Left kidney (tissue), 8 donors: ENCODE measurements around the gene PPP4C. TPM values are rescaled to one million over a fixed set of nuclear protein-coding genes. Genes with fewer than 3 reads are reported as not detected.
"Not testable (repeated sequence)": the region's sequence is repeated elsewhere in the genome, so short reads cannot be mapped to it uniquely, and the experiment has no call there.

Experiments used
- DNase-seq: peaks from one replicate; pipeline ENCODE4 v3.0.0-alpha.2; 2013
- long read RNA-seq, 8 donors: transcript quantifications; one replicate each; lab custom pipeline, GENCODE V29; 2026
- polyA plus RNA-seq: library from polyadenylated mRNA; unstranded; fragments of 120-200 nt; gene quantifications from one replicate; pipeline ENCODE4 v1.2.1, GENCODE V29; 2013; ENCODE audit not compliant: insufficient read length

PPP4C gene
- polyA plus RNA-seq = 82.7 TPM
- long read RNA-seq, donor 1, transcript PPP4C-201 (9 exons, 1,407 nt) = major isoform, 25 of 77 reads
- long read RNA-seq, donor 1, partial matches to known transcripts = 30 of 77 reads
- long read RNA-seq, donor 1, other reads (novel, unspliced or antisense) = 13 of 77 reads
- long read RNA-seq, donor 2, transcript PPP4C-201 (9 exons, 1,407 nt) = major isoform, 33 of 73 reads
- long read RNA-seq, donor 2, transcript PPP4C-214 (8 exons, 1,301 nt) = minor isoform, 5 of 73 reads
- long read RNA-seq, donor 2, partial matches to known transcripts = 18 of 73 reads
- long read RNA-seq, donor 2, other reads (novel, unspliced or antisense) = 13 of 73 reads
- long read RNA-seq, donor 3, transcript PPP4C-201 (9 exons, 1,407 nt) = major isoform, 28 of 66 reads
- long read RNA-seq, donor 3, transcript PPP4C-214 (8 exons, 1,301 nt) = minor isoform, 6 of 66 reads
- long read RNA-seq, donor 3, partial matches to known transcripts = 20 of 66 reads
- long read RNA-seq, donor 3, other reads (novel, unspliced or antisense) = 10 of 66 reads
- long read RNA-seq, donor 4, partial matches to known transcripts = 0 of 2 reads
- long read RNA-seq, donor 4, other reads (novel, unspliced or antisense) = 0 of 2 reads
- long read RNA-seq, donor 5, transcript PPP4C-201 (9 exons, 1,407 nt) = major isoform, 47 of 141 reads
- long read RNA-seq, donor 5, transcript PPP4C-214 (8 exons, 1,301 nt) = minor isoform, 7 of 141 reads
- long read RNA-seq, donor 5, partial matches to known transcripts = 34 of 141 reads
- long read RNA-seq, donor 5, other reads (novel, unspliced or antisense) = 49 of 141 reads
- long read RNA-seq, donor 6, transcript PPP4C-214 (8 exons, 1,301 nt) = minor isoform, 5 of 63 reads
- long read RNA-seq, donor 6, transcript PPP4C-201 (9 exons, 1,407 nt) = major isoform, 39 of 63 reads
- long read RNA-seq, donor 6, partial matches to known transcripts = 0 of 63 reads
- long read RNA-seq, donor 6, other reads (novel, unspliced or antisense) = 18 of 63 reads
- long read RNA-seq, donor 7, transcript PPP4C-201 (9 exons, 1,407 nt) = major isoform, 47 of 117 reads
- long read RNA-seq, donor 7, transcript PPP4C-214 (8 exons, 1,301 nt) = minor isoform, 8 of 117 reads
- long read RNA-seq, donor 7, partial matches to known transcripts = 28 of 117 reads
- long read RNA-seq, donor 7, other reads (novel, unspliced or antisense) = 31 of 117 reads
- long read RNA-seq, donor 8, transcript PPP4C-201 (9 exons, 1,407 nt) = major isoform, 10 of 19 reads
- long read RNA-seq, donor 8, partial matches to known transcripts = 0 of 19 reads
- long read RNA-seq, donor 8, other reads (novel, unspliced or antisense) = 5 of 19 reads

DNA sequence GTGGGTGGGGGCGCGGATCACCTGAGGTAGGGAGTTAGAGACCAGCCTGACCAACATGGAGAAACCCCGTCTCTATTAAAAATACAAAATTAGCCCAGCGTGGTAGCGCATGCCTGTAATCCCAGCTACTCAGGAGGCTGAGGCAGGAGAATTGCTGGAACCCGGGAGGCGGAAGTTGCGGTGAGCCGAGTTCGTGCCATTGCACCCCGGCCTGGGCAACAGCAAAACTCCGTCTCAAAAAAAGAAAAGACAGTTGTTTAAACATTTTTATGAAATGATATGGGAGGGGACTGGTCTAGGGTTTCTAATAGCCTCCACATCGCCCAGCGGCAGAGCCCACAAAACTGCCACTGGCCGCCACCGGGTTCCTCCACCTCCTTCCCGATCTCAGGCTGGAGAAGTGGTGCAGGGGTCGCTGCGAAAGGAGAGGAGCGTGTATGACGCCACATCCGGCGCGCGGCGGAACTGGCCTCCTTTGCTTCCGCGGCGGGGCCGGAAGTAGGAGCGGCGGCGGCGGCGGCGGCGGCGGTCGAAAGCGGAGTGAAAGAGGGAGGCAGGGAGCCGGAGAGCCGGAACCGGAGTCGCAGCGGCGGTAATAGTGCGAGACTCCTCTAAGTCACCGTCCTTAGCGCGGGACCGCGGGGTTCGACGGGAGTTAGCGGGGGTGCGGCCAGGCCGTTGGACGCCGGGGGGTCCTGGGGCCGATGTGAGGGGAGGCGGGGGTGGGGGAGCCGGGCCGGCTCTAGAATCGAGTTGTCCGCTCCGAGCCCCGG lies at the start of gene PPP4C:
Gene PPP4C (plus strand): TSS at position 492 of the 773 bp plus-strand sequence. CDS start 384 bp downstream, outside the sequence.
- DNase-seq = peak; percentile 88

DNA sequence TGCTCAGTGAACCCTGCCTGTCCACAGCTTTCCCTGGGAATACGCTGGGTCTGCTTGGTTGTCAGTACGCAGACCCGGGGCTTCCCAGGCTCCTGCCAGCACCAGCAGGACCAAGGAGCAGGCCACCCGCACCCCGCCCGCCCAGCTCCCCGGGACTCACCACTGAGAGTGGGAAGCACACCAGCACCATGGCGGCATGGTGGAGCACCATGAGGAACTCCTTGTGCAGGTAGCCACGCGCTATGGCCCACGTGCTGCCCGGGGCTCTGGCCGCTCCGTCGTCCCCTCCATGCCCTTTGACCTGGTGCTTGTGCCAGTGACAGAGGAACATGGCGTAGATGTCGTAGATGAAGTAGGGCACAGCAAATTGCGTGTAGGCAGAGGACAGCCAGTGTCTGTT lies 49.3 kb upstream of the PPP4C start:
- DNase-seq = no peak

DNA sequence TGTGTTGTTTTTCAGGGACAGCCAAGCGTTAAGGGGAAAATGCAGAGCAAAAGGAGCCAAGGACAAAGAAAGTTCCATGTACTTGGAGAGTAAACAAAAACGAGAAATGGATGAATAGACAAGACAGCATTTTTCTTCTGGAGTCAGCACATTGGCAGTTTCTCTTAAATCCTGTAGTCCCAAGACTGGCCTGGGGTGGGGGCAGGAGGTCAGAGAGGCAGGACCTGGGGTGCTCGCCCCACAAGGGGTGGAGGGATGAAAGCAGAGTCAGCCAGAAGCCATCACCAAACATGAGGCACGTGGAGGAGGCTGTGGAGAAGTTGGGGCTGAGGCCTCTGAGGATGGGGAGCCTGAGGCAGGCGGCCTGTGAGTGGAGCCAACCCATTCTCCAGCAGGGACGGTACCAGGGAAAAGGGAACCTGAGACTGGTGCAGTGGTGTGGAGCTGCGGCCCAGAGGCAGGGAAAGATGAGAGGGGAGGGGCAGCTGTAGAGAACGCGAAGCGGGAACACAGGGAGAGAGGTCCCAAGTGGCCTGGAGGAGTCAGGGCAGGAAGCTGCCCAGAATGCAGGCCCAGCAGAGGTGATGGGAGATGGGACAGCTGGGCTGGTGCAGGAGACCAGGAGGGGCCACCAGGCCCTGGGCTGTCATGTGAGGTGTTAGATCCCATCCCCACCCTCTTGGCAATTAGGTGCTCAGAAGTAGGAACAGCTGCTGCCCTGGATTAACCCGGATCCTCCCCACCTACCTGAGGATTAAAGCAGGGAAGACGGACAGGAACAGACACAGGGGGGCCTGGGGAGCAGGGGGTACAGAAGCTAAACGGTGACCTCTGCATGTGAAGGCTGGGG lies 48.0 kb upstream of the PPP4C start:
- no peak for DNase-seq

DNA sequence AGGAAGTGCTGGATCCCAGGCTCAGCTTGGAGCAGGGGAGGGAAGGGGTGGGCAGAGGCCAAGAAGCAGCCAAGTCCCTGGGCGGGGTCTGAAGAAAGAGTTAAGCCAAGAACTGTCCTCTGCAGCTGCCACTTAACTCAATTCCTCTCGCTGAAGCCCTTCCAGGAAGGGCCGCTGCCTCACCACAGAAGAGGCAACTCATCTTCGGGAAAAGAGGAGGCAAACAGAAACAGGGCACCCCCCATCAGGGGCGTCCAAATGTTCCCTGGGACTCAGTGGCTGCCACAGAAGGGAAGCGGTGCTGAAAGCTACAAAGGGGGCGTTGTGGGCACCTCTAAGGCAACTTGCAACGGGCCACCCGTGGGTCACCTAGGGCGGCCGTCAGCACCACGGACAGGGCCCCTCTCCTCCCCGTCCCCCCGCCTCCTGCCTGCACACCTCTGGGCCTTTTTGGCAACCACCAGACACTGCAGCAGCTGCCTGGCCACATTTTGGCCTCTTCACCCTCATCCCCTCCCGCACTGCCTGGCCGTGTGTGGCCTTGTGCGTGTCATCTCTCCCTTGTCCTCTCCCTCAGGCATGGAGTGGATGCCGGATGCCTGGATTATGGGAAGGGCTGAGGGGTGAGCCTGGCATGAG lies 47.2 kb upstream of the PPP4C start:
- DNase-seq = peak; percentile 31

DNA sequence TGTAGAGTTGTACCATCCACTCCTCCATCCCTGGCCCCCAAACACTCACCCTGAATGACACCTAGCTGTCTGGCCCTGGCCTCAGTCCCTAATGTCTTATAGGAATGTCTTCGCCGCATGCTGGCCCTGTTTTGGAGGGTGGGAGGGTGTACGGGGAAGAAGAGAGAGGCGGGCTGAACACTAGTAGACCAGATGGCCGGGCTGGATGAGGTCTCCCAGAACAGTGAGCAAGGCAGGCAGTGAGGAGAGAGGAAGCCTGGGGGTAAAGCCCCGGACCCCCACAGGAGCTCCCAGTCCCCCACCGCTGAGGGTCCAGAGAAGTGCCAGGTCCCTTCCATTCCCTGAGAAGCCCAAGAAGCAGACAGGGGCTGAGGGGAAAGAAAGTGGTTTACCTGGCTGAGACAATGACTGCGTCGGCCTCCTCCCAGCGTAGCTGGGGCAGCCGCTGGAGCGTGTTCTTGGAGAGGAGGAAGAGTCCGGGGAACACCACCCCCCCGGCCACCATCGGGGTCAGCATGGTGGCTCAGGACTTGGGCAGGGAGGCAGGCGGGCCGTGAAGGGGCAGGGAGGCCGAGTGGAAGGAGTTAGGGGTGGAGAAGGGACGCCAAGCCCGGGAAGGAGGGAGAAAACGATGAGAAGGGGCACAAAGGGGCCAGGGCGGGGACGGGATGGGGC lies 45.6 kb upstream of the PPP4C start:
- no peak for DNase-seq

DNA sequence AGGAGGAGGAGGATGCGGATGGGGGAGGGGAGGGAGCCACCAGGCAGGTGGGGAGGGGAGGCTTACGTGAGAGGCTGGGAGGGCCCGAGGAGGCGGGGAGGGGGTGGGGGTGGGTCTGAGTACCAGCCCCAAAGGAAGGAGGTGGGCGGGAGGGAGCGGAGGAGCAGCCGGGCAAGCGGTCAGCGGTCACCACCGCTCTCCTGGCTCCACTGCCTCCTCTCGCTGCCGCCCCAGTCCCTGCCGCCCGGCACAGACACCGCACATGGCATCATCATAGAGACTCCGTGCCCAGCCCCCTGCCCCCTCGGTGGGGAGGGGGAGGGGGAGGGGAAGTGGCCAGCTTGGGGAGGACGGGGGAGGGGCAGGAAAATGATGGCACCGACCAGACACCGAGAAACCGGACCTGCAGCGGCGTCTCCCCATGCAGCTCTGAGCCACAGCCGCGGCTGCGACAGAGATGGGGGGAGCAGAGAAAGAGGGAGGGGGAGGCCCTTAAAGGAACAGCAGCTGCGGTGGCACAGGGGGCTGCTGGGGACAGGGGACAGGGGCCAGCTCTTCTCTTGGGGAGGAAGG lies 44.9 kb upstream of the PPP4C start, which contains the start of gene TLCD3B:
Gene TLCD3B (minus strand): TSS at position 431 of the 573 bp plus-strand sequence. CDS start 744 bp downstream, outside the sequence.
- peak; percentile 26 for DNase-seq

DNA sequence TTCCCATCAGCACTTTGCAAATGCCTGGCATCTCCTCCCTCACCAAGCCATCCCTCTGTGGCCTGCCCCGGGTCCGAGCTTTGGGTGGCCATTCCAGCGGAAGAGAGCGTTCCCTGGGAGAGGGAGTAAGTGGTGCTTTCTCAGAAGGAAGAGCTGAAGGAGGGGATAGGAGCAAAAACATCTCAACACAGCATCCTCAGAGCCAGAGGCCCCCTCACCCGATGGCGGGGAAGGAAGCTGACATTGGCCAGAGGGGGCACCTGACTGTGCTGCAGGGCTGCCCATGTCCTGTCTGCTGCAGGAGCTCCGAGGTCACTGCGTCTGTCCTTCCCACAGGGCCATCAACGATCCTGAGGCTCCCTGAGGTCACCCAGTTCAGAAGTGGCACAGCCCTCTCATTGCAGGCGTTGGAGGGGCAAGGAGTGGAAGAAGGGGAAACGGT lies 44.3 kb upstream of the PPP4C start:
- DNase-seq = no peak

DNA sequence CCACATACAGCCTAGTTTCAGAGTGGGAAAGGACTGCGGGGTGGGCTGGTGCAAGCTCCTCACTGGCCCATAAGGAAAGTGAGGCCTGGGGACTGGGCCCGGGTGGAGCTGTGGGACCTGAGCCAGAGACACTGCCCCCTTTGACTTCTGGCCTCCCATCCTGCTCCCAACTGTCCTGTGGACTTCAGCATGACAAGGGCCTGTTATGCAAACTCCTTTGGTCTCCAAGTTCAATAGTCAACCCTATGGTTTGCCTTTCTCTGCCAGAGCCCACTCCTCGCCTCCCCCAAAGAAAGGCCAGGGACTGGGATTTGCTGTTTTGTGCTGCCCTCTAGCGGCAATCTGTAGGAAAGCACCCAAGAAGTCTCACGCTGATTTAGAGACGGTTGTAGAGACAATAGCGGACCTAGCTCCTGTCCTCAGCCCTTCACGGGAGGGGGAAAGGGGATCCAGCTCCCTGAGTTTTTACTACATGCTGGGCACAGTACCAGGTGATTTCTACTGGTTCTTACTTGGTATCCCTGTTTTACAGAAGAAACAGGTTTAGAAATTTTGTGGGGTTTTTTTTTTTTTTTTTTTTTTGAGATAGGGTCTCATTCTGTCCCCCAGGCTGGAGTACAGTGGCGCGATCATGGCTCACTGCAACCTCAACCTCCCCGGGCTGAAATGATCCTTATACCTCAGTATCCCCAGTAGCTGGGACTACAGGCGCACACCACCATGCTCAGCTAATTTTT lies 43.5 kb upstream of the PPP4C start:
- peak; percentile 78 for DNase-seq

DNA sequence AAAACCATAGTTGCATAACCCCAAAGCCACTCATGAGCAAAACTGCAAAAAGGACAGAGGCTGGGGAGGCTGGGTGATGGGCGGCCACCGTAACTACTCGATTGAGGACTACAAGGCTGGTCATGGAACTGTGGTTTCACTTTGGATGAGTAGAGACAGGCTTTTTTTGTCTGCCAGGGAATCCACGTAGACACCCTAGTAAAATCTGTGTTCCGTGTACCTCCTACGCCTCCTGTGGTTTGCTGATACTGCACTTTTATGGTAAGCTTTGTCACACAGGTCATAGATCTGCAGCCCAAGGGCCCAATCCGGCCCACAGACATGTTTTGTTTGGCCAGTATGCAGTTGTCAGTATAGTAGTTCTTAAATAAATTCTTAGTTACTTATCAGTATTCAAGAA lies 42.5 kb upstream of the PPP4C start:
- DNase-seq = no peak

DNA sequence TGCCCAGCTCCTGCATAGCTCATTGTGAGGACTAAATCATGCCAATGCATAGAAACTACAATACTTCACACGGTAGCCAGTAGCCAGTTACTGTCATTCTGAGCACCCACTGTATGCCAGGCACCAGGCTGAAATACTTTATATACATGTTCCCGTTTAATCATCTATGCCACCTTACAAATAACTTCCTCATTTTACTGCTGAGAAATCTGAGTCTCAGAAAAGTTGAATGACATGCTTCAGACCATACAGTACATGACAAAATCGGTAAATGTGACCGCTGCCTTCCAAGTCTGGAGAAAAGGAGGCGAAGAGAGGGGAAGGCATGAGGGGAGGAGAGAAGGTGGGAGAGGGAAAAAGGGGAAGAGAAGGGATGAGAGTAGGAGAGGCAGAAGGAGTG lies 35.6 kb upstream of the PPP4C start:
- no peak for DNase-seq

DNA sequence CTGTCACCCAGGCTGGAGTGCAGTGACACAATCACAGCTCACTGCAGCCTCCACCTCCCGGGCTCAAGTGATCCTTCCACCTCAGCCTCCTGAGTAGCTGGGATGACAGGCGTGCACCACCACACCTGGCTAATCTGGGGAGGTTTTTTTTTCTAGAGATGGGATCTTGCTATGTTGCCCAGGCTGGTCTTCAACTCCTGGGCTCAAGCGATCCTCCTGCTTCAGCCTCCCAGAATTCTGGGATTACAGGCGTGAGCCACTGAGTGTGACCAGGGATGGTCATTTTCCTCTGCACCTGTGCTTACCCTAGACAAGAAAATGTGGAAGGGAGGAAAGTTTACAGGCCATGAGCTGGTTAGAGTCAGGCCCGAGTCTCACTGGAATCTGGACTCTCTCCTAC lies 35.1 kb upstream of the PPP4C start:
- DNase-seq = not testable (repeated sequence)

DNA sequence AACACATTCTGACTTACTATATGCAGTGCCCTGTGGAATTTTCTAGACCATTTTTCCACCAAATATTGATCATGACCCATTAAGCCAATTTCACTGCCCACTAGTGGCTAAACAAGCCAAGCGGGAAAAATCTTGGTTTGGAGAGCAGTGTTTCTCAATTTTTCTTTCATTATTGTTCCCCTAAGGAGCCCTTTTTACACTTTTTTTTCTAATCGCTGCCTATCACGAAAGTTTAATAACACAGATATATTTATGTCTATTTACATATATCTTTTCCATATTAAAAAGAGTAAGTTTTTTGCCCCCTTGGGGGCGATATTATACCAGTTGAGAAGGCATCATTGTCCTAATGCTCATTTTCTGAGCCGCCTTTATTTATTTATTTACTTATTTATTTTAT lies 34.0 kb upstream of the PPP4C start:
- no peak for DNase-seq

DNA sequence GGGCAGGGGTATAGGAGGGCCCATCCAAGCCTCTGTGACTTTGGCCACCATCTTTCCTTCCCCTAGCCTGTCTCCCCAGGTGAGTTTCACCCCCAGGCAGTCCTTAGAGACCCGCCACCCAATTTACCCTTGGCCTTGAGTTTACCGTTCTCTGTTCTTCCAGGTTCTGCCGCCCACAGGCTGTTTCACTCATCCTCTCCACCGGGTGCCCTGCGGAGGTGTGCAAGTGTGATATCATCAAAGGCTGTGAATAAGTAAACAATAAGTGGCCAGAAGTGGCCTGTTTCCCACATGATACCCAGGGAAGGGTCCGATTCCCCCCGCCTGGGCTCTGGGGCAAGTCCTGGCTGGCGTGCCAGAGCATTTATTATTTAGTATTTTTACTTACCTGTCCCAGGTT lies 29.6 kb upstream of the PPP4C start:
- DNase-seq = no peak

DNA sequence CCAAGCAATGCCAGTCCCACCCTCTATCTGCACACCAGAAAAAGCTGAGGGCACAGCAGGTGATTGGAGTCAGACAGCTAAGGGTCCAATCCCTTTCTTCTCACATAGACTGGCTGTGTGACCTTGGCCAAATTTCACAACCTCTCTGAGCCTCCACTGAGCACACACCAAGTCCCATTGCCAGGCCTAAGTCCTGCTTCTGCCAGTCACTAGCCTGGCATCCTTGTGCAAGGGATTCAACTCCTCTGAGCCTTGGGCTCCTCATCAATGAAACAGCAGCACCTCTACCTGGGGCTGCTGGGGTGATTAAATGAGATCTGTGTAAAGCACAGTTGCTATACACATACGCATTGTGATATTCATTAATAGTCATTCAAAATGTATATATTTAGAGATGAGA lies 29.2 kb upstream of the PPP4C start:
- DNase-seq = no peak

DNA sequence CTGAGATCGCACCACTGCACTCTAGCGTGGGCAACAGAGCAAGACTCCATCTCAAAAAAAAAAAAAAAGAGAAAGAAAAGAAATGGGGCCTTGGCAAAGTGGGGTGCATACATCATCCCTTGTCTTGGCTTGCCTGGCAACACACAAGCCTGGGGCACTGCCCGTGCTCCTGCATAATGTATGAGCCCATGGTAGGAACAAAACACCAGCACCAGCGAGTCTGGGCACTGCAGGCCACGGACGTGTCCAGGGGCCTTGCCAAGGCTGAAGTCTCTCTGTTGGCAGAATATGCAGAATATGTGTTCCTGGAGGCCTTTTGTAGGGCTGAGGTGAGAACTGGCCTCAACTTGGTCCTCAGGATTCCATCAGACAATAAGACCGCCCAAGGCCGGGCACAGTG lies 25.9 kb upstream of the PPP4C start:
- DNase-seq = no peak

DNA sequence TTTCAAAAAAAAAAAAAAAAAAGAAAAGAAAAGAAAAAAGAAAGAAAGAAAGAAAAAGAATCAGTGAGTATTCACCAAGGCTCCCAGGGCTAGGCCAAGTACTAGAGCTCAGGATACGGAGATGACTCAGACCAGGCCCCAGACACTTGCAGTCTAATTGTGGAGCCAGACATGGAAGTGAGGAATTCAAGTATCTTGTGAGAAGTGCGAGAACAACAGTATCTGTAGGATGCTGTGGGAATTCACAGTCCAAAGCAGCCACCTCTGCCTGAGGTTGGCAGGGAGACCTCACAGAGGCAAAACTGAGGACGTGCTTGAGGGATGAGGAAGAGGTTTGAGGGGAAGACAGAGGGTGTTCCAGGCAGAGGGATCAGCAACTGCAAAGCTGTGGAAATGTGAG lies 24.3 kb upstream of the PPP4C start:
- no peak for DNase-seq

DNA sequence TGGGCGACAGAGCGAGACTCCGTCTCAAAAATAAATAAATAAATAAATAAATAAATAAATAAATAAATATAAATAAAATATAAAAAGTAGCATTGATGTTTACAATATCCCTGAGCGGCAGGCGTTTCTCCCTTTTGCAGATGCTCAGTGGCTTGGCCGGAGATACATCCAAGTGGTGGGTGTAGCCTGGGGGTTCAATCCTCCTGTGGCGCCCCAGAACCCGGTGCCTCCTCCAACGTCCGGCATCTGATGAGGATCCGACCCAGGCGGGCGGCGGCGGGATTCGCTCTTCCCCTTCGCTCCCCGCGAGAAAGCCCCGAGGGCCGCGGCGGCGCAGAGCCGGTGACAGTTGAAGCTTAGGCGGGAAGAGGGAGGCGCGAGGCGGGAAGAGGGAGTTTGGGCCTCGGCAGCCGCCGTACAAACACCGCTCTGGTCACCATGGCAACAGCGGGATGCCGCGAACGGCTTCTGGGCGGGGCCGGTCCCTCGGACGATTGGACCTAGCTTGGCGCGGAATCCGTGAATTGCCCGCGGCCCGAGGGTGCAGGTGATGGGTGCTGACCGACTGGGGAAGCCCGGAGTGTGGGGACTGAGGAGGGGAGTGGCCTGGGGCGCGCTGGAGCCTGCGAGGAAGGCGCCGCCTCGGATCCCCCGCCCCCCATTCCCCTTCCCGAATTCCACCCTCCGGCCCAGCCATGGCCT lies 23.0 kb upstream of the PPP4C start:
- DNase-seq = peak; percentile 89
